ENCODE data around the gene CELF5. TPM values are rescaled to one million over a fixed set of nuclear protein-coding genes. Genes with fewer than 3 reads are reported as not detected.

The CELF5 gene
- polyA plus RNA-seq, 2 donors, result 0.06 to 0.16 TPM

DNA sequence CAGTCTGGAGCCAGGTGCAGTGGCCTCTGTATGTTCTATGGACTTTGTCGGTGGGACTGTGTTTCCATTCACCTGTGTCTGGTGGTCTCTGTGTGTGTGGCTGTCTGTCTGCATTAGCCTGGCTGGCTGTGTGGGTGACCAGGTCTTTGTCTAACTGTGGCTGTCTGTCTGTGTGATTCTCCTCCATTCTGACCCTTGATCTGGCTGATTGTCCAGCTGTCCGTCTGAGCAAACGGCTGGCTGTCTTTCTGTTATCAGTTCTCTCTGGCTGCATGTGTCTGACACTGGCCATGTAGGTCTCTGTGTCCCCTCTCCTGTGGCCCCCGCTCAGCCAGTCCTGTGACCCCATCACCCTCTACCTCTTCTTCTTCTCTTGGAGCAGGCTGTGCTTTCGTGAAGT is 53.2 kb downstream of the CELF5 start:
- Histone ChIP-seq H3K27me3 (ENCODE audit: control insufficient read depth in 1 of 2, insufficient read depth in 2 of 2, low read length in 2 of 2) (peaks cover 2 to 4% of the 10 kb centered on the region in 2 donors), H3K27ac (ENCODE audit: low read depth in 2 of 2, low read length in 1 of 2) (no peak overlapping the region), H3K36me3 (ENCODE audit: control insufficient read depth in 2 of 2, insufficient read depth in 2 of 2, low read length in 1 of 2) (no peaks in the 10 kb centered on the region), H3K9me3 (ENCODE audit: control insufficient read depth in 2 of 2, insufficient read depth in 1 of 2, low read depth in 1 of 2, low read length in 1 of 2) (peaks cover 2 to 12% of the 10 kb centered on the region in 2 donors), H3K4me1 (ENCODE audit: control insufficient read depth in 2 of 2, insufficient read depth in 2 of 2, low read length in 1 of 2) (no peaks in the 10 kb centered on the region), H3K4me3 (ENCODE audit: low read depth in 1 of 2, low read length in 2 of 2) (no peak overlapping the region)
- WGBS, 2 donors, result 56 to 71% methylated on average over 5 of the region's 5 CpGs

DNA sequence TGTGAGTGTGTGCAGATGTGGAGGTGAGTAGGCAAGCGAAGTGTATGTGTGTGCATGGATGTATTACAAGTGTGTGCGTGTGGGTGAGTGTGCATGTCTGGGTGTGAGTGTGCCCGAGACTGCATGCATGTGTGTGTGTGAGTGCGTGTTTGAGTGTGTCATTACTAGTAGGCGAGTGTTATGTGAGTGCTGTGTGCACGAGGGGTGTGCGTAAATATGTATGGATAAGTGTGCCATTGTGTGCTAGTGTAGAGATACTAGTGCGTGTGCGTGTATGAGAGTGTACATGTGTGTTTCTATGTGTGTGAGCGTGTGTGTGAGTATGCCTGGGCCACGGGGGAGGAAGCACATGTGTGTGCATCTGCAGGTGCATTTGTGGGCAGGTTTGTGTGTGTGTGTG is 53.8 kb downstream of the CELF5 start:
- H3K27me3 ChIP-seq (ENCODE audit: control insufficient read depth in 1 of 2, insufficient read depth in 2 of 2, low read length in 2 of 2), result peaks cover 2 to 4% of the 10 kb centered on the region in 2 donors
- no peak overlapping the region for H3K27ac ChIP-seq (ENCODE audit: low read depth in 2 of 2, low read length in 1 of 2)
- no peak overlapping the region for H3K4me3 ChIP-seq (ENCODE audit: low read depth in 1 of 2, low read length in 2 of 2)
- 90 to 91% methylated on average over 11 of the region's 11 CpGs for WGBS, 2 donors
- H3K4me1 ChIP-seq (ENCODE audit: control insufficient read depth in 2 of 2, insufficient read depth in 2 of 2, low read length in 1 of 2), result no peaks in the 10 kb centered on the region
- H3K9me3 ChIP-seq (ENCODE audit: control insufficient read depth in 2 of 2, insufficient read depth in 1 of 2, low read depth in 1 of 2, low read length in 1 of 2), result peaks cover 2 to 8% of the 10 kb centered on the region in 2 donors
- H3K36me3 ChIP-seq (ENCODE audit: control insufficient read depth in 2 of 2, insufficient read depth in 2 of 2, low read length in 1 of 2), result no peaks in the 10 kb centered on the region

DNA sequence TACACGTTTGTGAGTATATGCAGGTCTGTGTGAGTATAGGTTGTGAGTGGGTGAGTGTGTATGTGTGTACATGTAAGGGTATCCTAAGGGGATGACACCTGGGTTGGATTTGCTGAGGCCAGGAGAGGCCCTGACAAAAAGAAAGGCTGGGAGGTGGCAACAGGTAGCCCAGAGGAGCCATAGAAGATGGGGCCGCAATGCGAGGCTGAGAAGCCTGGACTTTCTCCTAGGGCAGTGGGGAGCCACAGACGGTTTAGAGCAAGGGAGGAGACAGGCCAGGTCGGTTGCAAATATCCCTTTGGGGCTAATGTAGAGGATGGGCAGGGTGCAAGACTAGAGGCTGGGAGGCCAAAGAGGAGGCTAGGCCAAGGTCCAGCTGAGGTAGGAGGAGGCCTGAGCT is 54.3 kb downstream of the CELF5 start:
- 74 to 83% methylated on average over 5 of the region's 5 CpGs for WGBS, 2 donors
- Histone ChIP-seq H3K27me3 (ENCODE audit: control insufficient read depth in 1 of 2, insufficient read depth in 2 of 2, low read length in 2 of 2) (peaks cover 2 to 4% of the 10 kb centered on the region in 2 donors), H3K9me3 (ENCODE audit: control insufficient read depth in 2 of 2, insufficient read depth in 1 of 2, low read depth in 1 of 2, low read length in 1 of 2) (peaks cover under 1 to 6% of the 10 kb centered on the region in 2 donors), H3K4me3 (ENCODE audit: low read depth in 1 of 2, low read length in 2 of 2) (no peak overlapping the region), H3K36me3 (ENCODE audit: control insufficient read depth in 2 of 2, insufficient read depth in 2 of 2, low read length in 1 of 2) (no peaks in the 10 kb centered on the region), H3K27ac (ENCODE audit: low read depth in 2 of 2, low read length in 1 of 2) (no peak overlapping the region), H3K4me1 (ENCODE audit: control insufficient read depth in 2 of 2, insufficient read depth in 2 of 2, low read length in 1 of 2) (no peaks in the 10 kb centered on the region)

DNA sequence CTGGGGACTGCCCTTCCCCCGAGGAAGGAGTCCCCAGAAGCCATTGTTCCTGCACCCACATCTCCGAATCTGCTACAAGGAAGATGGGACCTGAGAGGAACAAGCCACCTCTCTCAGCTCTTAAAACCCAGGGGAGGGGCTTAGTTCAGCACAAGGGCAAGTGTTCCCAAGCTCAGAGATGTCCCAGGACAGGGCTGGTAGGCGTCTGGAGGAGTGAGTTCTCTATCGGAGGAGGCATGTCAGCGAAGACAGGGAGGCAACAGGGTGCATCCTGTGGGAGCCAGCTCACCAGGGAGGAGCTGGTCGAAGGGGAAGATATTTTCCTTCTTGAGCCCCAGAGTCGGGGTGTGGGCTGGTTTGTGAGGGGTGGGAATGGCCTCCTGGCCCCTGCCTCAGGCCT is 54.8 kb downstream of the CELF5 start:
- WGBS, 2 donors, result 75 to 81% methylated on average over 7 of the region's 7 CpGs
- Histone ChIP-seq H3K27ac (ENCODE audit: low read depth in 2 of 2, low read length in 1 of 2) (no peak overlapping the region), H3K9me3 (ENCODE audit: control insufficient read depth in 2 of 2, insufficient read depth in 1 of 2, low read depth in 1 of 2, low read length in 1 of 2) (peaks cover 0 to 2% of the 10 kb centered on the region in 2 donors), H3K4me1 (ENCODE audit: control insufficient read depth in 2 of 2, insufficient read depth in 2 of 2, low read length in 1 of 2) (peaks cover 0 to under 1% of the 10 kb centered on the region in 2 donors), H3K4me3 (ENCODE audit: low read depth in 1 of 2, low read length in 2 of 2) (no peak overlapping the region), H3K36me3 (ENCODE audit: control insufficient read depth in 2 of 2, insufficient read depth in 2 of 2, low read length in 1 of 2) (no peaks in the 10 kb centered on the region), H3K27me3 (ENCODE audit: control insufficient read depth in 1 of 2, insufficient read depth in 2 of 2, low read length in 2 of 2) (peaks cover 0 to 4% of the 10 kb centered on the region in 2 donors)

DNA sequence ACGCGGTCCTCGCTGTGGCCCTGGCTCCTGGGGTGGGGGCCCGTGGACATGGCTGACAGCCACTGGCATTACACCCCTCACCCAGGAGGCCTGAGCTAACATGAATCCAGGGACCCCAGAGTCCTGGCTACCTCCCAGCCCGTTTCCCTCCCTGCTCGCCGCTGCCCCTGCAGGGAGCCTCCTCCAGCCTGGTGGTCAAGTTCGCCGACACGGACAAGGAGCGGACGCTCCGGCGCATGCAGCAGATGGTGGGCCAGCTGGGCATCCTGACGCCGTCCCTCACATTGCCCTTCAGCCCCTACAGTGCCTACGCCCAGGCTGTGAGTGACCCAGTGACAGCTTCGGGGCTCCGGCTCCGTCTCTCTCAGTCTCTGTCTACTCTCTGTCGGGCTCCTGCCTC is 56.6 kb downstream of the CELF5 start:
- H3K36me3 ChIP-seq (ENCODE audit: control insufficient read depth in 2 of 2, insufficient read depth in 2 of 2, low read length in 1 of 2), result no peaks in the 10 kb centered on the region
- no peak overlapping the region for H3K27ac ChIP-seq (ENCODE audit: low read depth in 2 of 2, low read length in 1 of 2)
- H3K4me1 ChIP-seq (ENCODE audit: control insufficient read depth in 2 of 2, insufficient read depth in 2 of 2, low read length in 1 of 2), result peaks cover 3 to 5% of the 10 kb centered on the region in 2 donors
- 84 to 85% methylated on average over 21 of the region's 21 CpGs for WGBS, 2 donors
- no peak overlapping the region for H3K4me3 ChIP-seq (ENCODE audit: low read depth in 1 of 2, low read length in 2 of 2)
- H3K27me3 ChIP-seq (ENCODE audit: control insufficient read depth in 1 of 2, insufficient read depth in 2 of 2, low read length in 2 of 2), result peaks cover 0 to 4% of the 10 kb centered on the region in 2 donors
- H3K9me3 ChIP-seq (ENCODE audit: control insufficient read depth in 2 of 2, insufficient read depth in 1 of 2, low read depth in 1 of 2, low read length in 1 of 2), result peaks cover 0 to 3% of the 10 kb centered on the region in 2 donors

DNA sequence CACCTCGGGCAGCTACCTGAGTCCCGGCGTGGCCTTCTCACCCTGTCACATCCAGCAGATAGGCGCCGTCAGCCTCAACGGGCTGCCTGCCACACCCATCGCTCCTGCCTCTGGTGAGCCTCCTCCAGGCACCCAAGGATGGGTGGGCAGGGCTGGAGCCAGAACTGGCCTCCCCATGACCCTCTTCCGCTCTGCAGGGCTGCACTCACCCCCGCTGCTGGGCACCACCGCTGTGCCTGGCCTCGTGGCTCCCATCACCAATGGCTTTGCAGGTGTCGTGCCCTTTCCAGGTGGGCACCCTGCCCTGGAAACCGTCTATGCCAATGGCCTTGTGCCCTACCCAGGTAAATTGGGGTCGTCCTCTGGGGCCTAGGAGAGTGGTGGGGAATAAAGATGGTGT is 57.7 kb downstream of the CELF5 start:
- Histone ChIP-seq H3K4me1 (ENCODE audit: control insufficient read depth in 2 of 2, insufficient read depth in 2 of 2, low read length in 1 of 2) (peaks cover 3 to 5% of the 10 kb centered on the region in 2 donors), H3K9me3 (ENCODE audit: control insufficient read depth in 2 of 2, insufficient read depth in 1 of 2, low read depth in 1 of 2, low read length in 1 of 2) (peaks cover 0 to 3% of the 10 kb centered on the region in 2 donors), H3K36me3 (ENCODE audit: control insufficient read depth in 2 of 2, insufficient read depth in 2 of 2, low read length in 1 of 2) (no peaks in the 10 kb centered on the region), H3K27me3 (ENCODE audit: control insufficient read depth in 1 of 2, insufficient read depth in 2 of 2, low read length in 2 of 2) (peaks cover 0 to 4% of the 10 kb centered on the region in 2 donors), H3K4me3 (ENCODE audit: low read depth in 1 of 2, low read length in 2 of 2) (no peak overlapping the region), H3K27ac (ENCODE audit: low read depth in 2 of 2, low read length in 1 of 2) (no peak overlapping the region)
- 73 to 79% methylated on average over 14 of the region's 14 CpGs for WGBS, 2 donors

DNA sequence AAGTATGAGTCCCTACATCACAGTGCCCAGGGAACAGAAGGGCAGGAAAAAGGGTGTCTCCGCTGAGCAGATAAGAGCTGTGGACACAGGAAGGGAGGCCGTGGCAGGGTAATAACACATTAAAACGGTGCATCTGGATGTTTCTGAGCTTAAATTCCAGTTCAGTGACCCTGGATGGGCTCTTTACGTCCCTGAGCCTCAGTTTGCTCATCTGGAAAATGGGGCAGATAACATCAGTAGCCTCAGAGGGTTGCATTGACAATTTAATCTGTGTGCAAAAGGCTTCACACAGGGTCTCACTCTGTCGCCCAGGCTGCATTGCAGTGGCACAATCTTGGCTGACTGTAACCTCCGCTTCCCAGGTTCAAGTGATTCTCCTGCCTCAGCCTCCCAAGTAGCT is 58.1 kb downstream of the CELF5 start:
- H3K36me3 ChIP-seq (ENCODE audit: control insufficient read depth in 2 of 2, insufficient read depth in 2 of 2, low read length in 1 of 2), result no peaks in the 10 kb centered on the region
- peaks cover 0 to 3% of the 10 kb centered on the region in 2 donors for H3K9me3 ChIP-seq (ENCODE audit: control insufficient read depth in 2 of 2, insufficient read depth in 1 of 2, low read depth in 1 of 2, low read length in 1 of 2)
- peaks cover 3 to 5% of the 10 kb centered on the region in 2 donors for H3K4me1 ChIP-seq (ENCODE audit: control insufficient read depth in 2 of 2, insufficient read depth in 2 of 2, low read length in 1 of 2)
- no peak overlapping the region for H3K27ac ChIP-seq (ENCODE audit: low read depth in 2 of 2, low read length in 1 of 2)
- H3K4me3 ChIP-seq (ENCODE audit: low read depth in 1 of 2, low read length in 2 of 2), result no peak overlapping the region
- H3K27me3 ChIP-seq (ENCODE audit: control insufficient read depth in 1 of 2, insufficient read depth in 2 of 2, low read length in 2 of 2), result peaks cover 0 to 4% of the 10 kb centered on the region in 2 donors
- 74 to 77% methylated on average over 6 of the region's 6 CpGs for WGBS, 2 donors

DNA sequence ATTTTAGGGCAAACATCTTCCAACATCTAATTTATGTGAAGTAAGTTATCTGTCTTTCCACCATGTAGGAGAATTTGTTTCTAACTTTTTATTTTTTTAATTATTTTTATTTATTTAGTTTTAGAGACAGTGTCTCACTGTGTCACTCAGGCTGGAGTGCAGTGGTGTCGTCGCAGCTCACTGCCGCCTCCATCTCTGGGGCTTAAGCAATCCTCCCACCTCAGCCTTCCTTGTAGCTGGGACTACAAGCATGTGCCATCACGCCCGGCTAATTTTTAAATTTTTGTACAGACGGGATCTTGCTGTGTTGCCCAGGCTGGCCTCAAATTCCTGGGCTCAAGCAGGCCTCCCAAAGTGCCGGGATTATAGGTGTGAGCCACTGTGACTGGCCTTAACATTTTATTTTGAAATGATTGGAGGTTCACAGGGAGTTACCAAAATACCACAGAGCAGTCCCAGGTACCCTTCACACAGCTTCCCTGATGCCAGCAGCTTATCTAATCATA is 58.8 kb downstream of the CELF5 start:
- WGBS, 2 donors, result 67 to 76% methylated on average over 7 of the region's 7 CpGs
- no peak overlapping the region for H3K27ac ChIP-seq (ENCODE audit: low read depth in 2 of 2, low read length in 1 of 2)
- H3K36me3 ChIP-seq (ENCODE audit: control insufficient read depth in 2 of 2, insufficient read depth in 2 of 2, low read length in 1 of 2), result no peaks in the 10 kb centered on the region
- H3K4me3 ChIP-seq (ENCODE audit: low read depth in 1 of 2, low read length in 2 of 2), result no peak overlapping the region
- H3K4me1 ChIP-seq (ENCODE audit: control insufficient read depth in 2 of 2, insufficient read depth in 2 of 2, low read length in 1 of 2), result peaks cover 3 to 5% of the 10 kb centered on the region in 2 donors
- H3K9me3 ChIP-seq (ENCODE audit: control insufficient read depth in 2 of 2, insufficient read depth in 1 of 2, low read depth in 1 of 2, low read length in 1 of 2), result peaks cover 0 to 3% of the 10 kb centered on the region in 2 donors
- H3K27me3 ChIP-seq (ENCODE audit: control insufficient read depth in 1 of 2, insufficient read depth in 2 of 2, low read length in 2 of 2), result peaks cover 0 to 4% of the 10 kb centered on the region in 2 donors

DNA sequence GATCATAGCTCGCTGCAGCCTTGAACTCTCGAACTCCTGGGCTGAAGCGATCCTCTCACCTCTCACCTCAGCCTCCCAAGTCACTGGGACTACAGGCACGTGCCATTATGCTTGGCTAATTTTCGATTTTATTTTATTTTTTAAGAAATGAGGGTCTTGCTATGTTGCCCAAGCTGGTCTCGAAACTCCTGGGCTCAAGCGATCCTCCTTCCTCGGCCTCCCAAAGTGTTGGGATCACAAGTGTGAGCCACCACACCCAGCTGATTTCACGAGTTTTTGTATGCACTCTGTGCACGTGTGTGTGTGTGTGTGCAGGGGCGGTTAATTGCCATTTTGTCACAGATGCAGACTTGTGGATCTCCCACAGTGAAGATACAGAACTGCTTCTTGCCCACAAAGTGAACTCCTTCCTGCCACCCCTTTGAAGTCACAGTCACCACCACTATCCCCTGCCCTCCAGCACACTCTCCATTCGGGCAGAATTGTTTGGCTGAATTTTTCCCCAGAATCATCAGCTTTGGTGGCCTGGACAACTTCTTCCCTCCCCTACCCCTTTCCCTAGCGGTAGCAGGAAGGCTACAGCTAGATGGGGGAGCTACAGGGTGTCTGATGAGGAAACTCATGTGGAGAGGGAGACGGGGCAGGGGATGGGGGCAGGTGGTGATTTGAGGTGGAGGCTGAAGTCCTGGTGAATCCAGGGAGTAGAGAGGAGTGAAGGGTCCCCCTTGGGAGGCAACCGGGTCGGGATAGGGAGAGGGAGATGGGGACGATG is 59.6 kb downstream of the CELF5 start:
- WGBS, 2 donors, result 65 to 67% methylated on average over 17 of the region's 17 CpGs
- Histone ChIP-seq H3K27me3 (ENCODE audit: control insufficient read depth in 1 of 2, insufficient read depth in 2 of 2, low read length in 2 of 2) (peaks cover 0 to 4% of the 10 kb centered on the region in 2 donors), H3K4me3 (ENCODE audit: low read depth in 1 of 2, low read length in 2 of 2) (no peak overlapping the region), H3K36me3 (ENCODE audit: control insufficient read depth in 2 of 2, insufficient read depth in 2 of 2, low read length in 1 of 2) (no peaks in the 10 kb centered on the region), H3K4me1 (ENCODE audit: control insufficient read depth in 2 of 2, insufficient read depth in 2 of 2, low read length in 1 of 2) (peaks cover 3 to 5% of the 10 kb centered on the region in 2 donors), H3K27ac (ENCODE audit: low read depth in 2 of 2, low read length in 1 of 2) (no peak overlapping the region), H3K9me3 (ENCODE audit: control insufficient read depth in 2 of 2, insufficient read depth in 1 of 2, low read depth in 1 of 2, low read length in 1 of 2) (peaks cover 0 to 3% of the 10 kb centered on the region in 2 donors)

All from esophagus (tissue), 2 donors.